Uterus (tissue), 2 donors: ENCODE results near the gene DLG1.
"Not testable (repeated sequence)": the region's sequence is repeated elsewhere in the genome, so short reads cannot be mapped to it uniquely, and the experiment has no call there.

Experiments used
- POLR2A ChIP-seq, 2 donors: fragments of 450-650 bp; IDR thresholded peaks; one replicate each; pipeline ENCODE4 v1.6.1; 2016; ENCODE audit warnings: antibody characterized with exemption in 2 of 2, mild to moderate bottlenecking in 1 of 2, moderate library complexity in 1 of 2
- TF ChIP-seq, protein P1 (sequence below), 4 experiments: fragments of 200-600 bp in 2 of 4; fragments of 450-650 bp in 2 of 4; sonication (generic) in 2 of 4; IDR thresholded peaks; one replicate each; pipeline ENCODE4 v1.5.1; 2016 to 2019; ENCODE audit warnings: antibody characterized with exemption in 4 of 4, mild to moderate bottlenecking in 2 of 4, moderate library complexity in 1 of 4

GRCh38 chr3:197034778-197035177, 263.6 kb downstream of the DLG1 start:
- TF ChIP-seq, protein P1, sequence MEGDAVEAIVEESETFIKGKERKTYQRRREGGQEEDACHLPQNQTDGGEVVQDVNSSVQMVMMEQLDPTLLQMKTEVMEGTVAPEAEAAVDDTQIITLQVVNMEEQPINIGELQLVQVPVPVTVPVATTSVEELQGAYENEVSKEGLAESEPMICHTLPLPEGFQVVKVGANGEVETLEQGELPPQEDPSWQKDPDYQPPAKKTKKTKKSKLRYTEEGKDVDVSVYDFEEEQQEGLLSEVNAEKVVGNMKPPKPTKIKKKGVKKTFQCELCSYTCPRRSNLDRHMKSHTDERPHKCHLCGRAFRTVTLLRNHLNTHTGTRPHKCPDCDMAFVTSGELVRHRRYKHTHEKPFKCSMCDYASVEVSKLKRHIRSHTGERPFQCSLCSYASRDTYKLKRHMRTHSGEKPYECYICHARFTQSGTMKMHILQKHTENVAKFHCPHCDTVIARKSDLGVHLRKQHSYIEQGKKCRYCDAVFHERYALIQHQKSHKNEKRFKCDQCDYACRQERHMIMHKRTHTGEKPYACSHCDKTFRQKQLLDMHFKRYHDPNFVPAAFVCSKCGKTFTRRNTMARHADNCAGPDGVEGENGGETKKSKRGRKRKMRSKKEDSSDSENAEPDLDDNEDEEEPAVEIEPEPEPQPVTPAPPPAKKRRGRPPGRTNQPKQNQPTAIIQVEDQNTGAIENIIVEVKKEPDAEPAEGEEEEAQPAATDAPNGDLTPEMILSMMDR (IDR thresholded peaks at IDR 0.05), result not testable (repeated sequence)
- not testable (repeated sequence) for TF ChIP-seq POLR2A (IDR thresholded peaks at IDR 0.05)
